GM21825 (cell line): ENCODE measurements around the gene WNT4.
A peak's percentile ranks its signal among the peaks of the same experiment; 100 is the strongest.

Source experiments
- ATAC-seq: cut with Tn5 transposase; IDR thresholded peaks from one replicate; pipeline ENCODE4 v1.9.1; 2021; ENCODE audit warnings: mild to moderate bottlenecking, moderate library complexity; ENCODE audit not compliant: unreplicated experiment

The WNT4 gene

DNA sequence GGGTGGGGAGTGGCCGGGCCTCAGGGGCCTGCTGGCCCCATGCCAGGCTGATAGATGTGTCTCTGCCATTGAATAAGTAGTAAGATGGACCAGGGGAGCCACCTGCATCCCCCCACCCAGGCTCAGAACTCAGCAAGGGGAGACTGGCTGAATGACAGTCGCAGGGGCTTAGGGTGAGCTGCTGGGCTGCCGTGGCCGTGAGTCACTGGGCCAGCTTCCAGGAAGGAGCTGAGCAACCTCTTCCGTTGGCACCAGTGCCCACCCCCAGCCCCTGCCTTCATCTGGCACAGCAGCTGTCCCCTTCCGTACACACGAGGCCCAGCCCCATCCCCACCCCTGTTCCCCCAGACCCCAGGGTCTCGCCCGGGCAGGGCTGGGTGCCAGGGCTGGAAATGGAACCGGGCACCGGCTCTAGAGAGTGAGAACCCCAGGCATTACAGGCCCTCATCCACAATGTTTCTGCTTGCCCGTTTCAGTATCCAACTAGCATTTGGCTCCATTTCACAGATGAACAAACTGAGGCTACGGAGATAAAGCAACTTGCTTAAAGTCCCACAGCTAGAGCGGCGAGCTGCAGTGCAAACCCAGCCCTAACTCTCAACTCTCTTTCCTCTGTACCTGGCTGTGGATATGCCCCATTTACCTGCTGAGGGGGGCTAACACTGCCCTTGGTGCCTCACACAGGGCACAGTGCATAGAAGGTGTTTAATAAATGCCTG is 10.2 kb downstream of the WNT4 start:
- ATAC-seq = no peak

DNA sequence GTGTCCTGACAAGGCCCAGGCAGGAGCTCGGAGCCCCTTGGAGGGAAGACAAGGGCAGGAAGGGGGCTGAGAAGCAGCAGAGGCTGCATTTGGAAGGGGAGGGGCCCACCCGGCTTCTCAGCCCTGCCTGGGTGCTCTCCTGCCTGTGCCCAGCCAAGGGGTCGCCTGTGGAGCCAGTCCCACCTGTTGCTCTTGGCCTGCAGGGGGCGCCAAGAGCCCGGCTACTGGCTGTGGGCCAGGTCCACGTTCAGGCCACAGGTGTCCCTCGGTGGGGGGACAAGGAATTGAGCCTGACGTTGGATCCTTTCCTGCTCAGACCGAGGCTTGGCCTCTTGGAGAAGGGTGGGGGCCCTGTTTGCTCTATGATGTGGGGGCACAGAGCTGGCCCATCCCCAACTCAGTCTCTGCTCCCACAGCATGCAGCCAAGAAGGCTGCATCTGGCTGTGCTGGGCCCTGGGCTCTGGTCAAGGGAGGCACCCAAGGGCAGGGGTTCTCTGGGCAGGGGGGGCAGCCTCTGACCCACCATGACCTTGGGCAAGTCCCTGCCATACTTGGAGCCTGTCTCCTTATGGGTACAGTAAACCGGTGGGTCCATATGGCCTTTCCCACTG is 10.9 kb downstream of the WNT4 start:
- no peak for ATAC-seq

DNA sequence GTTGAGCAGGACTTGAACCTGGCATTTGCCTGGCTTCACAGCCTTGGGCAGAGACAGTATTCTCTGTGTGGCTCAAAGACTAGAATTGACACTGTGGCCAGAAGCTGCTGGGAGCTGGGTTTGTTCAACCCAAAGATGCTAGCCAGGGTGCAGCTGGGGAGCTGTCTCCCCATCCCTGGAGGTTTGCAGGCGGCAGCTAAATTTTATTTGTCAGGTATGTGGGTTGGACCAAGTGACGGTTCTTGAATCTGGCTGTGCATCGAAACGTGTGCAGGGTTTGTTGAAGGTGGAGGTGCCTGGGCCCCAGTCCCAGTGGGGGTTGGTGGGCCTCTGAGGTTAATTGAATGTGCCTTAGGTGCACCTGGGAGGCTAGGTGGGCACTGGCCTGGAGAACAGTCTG is 11.8 kb downstream of the WNT4 start:
- ATAC-seq = no peak

GRCh38 chr1:22129501-22130117 is 13.3 kb downstream of the WNT4 start:
- ATAC-seq = no peak

- no peak for ATAC-seq
Observed at GRCh38 chr1:22128392-22128791, 14.5 kb downstream of the WNT4 start.

GRCh38 chr1:22127731-22128130 is 15.2 kb downstream of the WNT4 start:
- ATAC-seq = no peak

DNA sequence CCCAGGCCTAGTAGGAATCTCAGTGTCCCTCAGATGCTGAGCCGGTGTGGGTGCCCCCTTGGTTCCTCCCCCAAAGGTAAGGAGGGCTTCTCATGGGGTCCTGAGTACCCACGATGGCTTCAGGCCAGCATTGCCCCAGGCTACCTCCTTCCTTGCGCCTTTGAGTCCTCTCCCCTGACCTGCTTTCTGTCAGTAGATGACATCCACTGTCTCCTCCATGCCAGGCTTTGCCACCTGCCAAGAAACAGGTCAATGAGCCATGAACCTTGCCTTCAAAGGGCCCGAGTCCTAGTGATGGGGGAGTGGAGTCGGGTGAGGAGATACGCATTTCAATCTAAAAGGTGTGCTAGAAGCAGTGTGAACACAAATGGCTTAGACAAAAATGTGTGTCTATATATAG is 15.6 kb downstream of the WNT4 start:
- ATAC-seq = no peak

DNA sequence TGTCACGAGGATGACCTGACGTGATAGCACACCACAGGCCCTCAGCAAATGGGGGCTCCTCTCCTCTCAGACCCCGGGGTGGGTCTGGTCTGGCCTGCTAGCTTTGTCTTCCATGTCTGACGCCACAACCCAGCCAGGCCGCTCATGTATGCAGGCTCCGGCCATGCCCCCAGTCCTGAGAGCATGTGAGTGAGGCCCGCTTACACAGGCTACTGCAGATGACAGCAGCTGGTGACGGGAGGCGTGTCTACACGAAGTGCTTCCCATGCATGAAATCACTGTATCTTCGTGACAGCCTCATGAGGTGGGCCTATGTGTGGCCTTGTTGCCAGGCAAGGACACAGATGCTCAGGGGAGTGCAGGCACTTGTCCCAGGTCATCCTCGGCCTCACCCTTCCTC is 16.4 kb downstream of the WNT4 start:
- ATAC-seq = no peak

GRCh38 chr1:22124592-22125229 is 18.2 kb downstream of the WNT4 start:
- ATAC-seq = no peak

DNA sequence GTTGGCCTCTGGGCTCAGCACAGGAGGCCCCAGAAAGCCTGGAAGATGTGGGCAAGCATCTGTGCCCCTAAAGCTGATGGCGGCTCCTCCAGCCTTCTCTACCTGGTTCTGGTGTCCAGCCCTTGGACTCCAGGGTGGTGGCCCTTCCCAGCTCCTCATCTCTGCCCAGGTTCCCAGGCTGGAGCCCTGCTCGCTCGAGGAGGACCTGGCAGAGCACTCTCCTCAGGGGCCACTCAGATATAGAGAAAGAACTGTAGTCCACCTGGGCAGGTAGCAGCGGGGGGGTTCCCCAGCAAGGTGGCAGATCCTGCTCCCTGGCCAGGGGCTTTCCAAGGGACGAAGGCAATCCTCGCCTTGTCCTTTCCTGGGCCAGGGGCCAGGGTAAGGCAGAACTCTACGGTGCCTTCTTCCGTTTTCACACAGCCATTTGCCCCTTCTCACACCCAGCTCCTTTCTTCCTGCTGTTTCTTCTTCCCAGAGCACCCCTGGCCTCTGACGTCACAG is 18.9 kb downstream of the WNT4 start:
- no peak for ATAC-seq

DNA sequence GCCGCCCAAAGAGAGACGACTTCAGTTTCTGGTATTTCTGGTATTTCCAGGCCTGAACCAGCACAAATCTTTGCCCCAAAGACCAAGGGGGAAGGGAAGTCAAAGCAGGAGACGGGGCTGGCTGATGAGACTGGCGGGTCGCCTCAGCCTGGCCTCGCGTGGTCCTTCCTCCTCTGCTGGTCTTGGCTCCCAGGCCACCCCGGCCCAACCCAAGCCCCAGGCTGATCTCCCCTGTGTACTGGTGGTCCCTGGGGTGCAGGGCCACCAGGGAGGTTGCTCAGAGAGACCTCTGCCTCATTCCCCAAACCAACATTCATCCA is 19.9 kb downstream of the WNT4 start:
- ATAC-seq = no peak

DNA sequence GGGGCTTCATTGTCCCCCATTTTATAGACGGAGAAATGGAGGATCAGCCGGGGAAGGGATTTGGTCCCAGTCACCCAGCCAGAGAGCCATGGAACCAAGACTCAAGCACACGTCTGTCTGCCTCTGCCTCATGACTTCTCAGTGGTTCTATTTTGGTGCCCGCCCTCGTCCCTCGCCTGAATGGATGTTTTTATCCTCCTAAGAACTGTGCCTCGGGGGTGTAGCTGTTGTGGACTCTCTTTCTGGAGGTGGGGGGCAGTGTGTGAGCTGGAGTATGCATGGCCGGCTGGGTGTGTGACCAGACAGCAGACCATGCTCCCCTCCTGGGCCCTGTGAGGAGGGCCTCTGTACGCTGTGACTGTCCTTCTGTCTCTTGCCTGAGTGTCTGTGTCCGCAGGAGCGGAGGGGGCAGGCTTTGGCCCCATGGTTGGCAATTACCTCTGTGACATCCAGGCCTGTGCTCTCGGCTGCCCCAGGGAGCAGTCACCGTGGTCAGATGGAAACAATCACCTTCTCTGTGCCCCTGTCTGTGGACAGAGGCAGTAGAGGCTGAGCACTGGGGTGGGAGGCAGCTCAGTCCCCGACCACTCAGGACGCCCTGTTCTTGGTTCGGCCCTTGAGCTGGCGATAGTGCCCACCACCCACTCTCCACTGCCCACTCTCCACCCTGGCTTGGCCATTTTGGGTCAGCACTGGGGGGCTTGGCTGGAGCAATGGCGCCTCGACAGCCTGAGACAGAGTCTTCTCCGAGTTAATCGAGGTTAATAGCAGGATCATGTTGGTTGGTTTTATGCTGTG is 20.4 kb downstream of the WNT4 start:
- ATAC-seq = no peak

DNA sequence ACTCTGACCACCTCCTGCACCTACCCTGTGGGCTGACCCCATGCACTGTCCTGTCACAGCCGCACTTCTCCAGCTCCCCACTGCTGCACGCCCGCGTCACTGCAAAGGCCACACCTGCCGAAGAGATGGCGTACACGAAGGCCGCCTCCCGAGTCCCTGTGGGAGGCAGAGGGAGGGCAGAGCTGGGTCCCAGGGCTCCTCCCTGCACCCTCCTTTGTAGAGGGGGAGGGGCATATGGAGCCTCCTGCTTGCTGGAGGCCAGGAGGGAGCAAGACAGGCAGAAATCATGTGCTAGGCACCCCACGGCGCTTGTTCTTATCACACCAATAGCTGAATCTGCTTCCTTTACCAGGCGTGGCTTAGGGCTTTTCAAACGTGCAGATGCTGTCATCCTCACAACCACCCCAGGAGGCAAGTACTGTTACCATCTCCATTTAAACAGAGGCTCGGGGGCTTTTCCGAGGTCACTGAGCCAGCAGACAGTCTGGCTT is 21.4 kb downstream of the WNT4 start:
- no peak for ATAC-seq

DNA sequence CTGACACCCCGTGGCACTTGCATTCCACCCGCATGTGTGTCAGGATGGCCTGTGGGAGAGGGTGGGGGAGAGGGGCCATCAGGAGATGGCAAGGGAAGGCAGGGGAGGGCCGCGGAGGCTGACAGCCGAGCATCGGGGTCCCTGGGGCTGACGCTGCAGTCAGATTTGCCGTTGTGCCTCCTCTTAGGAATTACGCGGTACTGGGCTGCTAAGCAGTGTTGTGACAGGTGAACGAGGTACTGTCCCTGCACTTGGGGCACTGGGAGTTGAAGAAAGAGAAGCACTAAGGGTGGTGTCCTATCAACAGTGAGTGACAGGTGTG is 22.5 kb downstream of the WNT4 start:
- no peak for ATAC-seq

GRCh38 chr1:22119626-22120468 is 23.1 kb downstream of the WNT4 start:
- ATAC-seq = no peak

DNA sequence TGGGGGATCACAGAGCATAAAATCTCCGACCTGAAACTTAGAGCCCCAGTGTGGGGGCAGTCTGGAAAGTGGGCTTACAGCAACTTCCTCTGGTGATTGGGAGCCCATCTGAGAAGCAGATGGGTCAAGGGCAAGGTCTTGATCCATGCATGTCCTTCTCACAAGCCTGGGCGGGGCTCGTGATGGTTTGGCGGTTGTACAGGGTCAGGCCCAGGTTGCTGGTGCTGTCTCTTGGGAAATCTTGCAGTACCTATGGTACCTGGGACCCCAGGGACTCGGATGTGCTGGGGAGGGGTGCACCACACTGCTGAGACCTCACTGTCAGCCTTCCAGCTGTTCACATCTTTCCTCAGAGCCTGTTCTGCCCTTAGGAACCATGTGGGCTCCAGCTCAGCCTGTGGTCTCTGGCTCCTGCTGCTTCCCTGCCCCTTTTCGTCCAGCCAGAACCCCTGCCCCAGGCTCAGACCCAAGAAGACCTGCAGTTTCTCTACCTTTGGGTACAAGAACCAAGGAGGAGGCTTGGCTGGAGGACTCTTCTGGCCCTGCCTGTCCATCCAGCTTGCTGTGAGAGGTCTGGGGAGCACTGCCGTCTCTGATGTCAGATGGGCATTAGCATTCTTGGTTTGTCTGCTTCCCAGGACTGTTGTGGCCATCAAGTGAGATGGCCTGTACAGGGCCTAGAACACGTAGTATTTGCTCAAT is 24.5 kb downstream of the WNT4 start:
- peak; percentile 24 for ATAC-seq

DNA sequence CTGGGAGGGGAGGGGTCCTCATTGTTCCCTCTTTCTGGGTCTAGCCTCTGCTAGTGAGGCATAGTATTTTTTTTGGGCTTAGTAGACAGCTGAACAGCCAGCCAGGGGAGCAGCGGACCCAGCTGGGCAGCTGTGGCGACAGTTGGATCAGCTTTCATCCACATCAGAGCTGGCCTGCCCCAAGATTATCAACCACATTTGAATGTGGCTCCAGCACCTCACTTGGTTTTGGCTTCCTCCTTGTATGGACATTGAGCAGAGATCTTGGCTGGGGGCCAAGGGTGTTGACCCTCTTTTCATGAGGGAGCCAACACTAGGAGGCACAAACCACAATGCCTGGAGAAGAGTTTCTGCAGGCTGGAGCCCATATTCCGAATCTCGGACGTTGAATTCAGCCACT is 25.0 kb downstream of the WNT4 start:
- ATAC-seq = no peak

- no peak for ATAC-seq
Observed at GRCh38 chr1:22117238-22117637, 25.7 kb downstream of the WNT4 start.

DNA sequence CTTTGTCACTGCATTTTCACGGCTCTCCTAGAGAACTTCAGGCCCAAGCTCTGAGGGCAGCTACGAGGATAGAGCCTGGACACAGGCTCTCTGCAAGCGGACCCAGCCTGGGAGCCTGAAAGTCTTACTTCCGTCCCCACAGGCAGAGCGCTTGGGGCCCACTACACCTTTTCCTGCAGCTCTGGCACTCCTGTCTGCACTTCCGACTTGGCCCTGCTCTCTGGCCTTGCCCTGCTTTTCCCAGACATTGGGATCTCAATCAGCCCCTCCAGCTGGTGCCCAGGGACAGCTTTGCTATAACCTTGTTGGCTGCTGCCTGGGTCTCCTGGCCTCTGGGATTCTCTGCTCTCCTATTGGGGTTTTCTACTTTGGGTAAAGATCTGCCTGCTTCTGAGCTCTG is 27.6 kb downstream of the WNT4 start:
- ATAC-seq = no peak
